ENCODE data around the gene OR2D3.
A peak's percentile ranks its signal among the peaks of the same experiment; 100 is the strongest.
"Not testable (repeated sequence)": the region's sequence is repeated elsewhere in the genome, so short reads cannot be mapped to it uniquely, and the experiment has no call there.

The OR2D3 gene, protein sequence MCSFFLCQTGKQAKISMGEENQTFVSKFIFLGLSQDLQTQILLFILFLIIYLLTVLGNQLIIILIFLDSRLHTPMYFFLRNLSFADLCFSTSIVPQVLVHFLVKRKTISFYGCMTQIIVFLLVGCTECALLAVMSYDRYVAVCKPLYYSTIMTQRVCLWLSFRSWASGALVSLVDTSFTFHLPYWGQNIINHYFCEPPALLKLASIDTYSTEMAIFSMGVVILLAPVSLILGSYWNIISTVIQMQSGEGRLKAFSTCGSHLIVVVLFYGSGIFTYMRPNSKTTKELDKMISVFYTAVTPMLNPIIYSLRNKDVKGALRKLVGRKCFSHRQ

DNA sequence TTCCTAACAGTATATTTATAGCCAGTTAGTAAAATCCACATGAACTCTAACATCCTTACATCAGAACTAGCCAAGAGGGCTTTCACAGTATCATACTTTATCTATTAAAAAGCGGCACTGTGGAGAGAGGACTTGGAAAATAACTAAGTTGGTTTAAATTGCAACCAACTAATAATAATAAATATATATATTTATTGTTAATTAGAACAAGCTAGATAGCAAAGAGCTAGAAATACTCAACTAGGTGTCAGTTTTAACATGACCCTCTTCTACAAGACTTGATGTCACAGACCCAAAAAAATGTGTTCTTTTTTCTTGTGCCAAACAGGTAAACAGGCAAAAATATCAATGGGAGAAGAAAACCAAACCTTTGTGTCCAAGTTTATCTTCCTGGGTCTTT lies at the start of gene OR2D3:
OR2D3 (plus strand) TSS at position 301 of the 400 bp plus-strand sequence; CDS start at position 301, 0 bp downstream.
- no peak for DNase-seq

DNA sequence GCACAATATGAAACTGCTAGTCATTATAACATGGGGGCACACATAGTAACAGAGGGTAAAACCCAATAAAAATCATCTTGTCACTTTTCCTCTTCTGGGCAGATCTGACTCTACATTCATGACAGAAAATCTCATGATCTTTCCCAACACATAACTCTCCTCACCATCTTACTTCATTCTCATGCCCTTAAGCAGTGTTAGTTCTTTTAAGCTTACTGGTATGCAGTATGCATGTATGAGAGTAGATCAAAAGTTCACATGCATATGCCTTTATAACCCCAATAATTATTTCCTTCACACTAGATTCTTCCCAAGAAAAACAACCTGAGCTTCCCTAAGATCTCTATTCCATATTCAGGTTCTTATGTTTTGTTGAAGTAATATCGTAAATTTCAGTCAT lies 49.5 kb upstream of the OR2D3 start:
- no peak for DNase-seq

DNA sequence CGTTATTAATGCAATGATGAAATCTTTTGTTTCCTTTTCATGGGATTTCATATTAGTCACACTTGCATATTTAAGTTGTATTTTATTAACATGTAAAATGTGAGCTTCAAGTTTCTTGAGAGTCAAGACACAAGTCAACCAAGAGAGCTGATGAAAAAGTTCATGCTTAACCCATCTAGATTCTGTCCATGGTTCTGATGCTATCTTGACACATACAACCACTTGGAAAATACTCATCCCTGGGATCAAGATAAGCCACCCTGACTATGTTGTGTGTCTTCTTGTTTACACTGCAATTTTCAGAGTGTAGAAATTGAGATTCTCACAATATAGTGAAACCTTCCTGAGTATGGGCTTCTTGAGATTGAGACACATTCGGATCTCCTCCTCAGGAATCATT lies 45.0 kb upstream of the OR2D3 start:
- DNase-seq: no peak

DNA sequence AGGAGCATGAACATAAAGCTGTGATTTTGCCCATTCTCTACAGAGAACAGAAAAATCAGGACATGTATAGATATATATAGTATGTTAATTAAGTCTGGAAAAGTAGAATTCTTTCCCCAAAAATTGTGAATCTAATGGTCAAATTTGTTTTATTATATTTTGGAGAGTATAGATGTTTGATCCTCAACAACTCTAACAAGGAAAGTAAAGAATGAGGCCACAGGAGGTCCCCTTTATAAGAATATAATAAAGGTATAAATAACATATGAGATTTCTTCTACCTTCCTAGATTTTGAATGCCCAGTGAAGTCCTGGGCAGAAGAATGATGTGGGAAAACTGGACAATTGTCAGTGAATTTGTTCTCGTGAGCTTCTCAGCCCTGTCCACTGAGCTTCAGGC lies 44.5 kb upstream of the OR2D3 start, which contains the start of gene OR10A4:
OR10A4 (plus strand) TSS at position 301 of the 400 bp plus-strand sequence; CDS start at position 324, 23 bp downstream.
- DNase-seq: no peak

DNA sequence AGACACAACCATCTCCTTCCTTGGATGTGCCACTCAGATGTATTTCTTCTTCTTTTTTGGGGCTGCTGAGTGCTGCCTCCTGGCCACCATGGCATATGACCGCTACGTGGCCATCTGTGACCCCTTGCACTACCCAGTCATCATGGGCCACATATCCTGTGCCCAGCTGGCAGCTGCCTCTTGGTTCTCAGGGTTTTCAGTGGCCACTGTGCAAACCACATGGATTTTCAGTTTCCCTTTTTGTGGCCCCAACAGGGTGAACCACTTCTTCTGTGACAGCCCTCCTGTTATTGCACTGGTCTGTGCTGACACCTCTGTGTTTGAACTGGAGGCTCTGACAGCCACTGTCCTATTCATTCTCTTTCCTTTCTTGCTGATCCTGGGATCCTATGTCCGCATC lies 43.9 kb upstream of the OR2D3 start:
- no peak for DNase-seq

DNA sequence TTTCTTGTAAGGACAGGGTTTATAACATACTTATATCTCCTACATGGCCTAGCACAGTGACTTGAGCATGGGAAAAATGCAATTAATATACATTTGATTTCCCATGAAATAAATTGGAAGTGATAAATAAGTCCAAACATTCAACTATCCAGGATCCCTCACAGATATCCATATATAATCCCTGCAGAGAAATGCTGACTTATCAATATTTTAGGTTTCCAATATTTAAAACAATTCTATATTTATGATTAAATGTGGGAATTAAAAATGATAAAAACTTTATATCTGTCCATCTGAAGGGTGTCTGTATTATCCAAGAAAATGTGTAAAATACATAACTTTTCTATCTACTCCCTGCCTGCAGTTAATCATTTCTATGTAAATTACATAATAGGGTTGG lies 38.1 kb upstream of the OR2D3 start:
- no peak for DNase-seq

DNA sequence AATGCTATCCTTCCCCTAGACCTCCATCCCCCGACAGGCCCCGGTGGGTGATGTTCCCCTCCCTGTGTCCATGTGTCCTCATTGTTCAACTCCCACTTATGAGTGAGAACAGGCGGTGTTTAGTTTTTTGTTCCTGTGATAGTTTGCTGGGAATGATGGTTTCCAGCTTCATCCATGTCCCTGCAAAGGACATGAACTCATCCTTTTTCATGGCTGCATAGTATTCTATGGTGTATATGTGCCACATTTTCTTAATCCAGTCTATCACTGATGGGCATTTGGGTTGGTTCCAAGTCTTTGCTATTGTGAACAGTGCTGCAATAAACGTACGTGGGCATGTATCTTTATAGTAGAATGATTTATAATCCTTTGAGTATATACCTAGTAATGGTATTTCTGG lies 33.1 kb upstream of the OR2D3 start:
- DNase-seq: not testable (repeated sequence)

DNA sequence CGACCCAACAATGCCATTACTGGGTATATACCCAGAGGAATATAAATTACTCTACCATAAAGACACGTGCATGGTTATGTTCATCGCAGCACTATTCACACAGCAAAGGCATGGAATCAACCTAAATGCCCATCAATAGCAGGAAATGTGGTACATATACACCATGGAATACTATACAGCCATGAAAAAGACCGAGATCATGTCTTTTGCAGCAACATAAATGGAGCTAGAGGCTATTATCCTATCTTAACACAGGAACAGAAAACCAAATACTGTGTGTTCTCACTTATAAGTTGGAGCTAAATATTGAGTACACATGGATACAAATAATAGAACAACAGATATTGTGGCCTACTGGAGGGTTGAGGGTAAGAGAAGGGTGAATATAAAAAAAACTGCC lies 32.0 kb upstream of the OR2D3 start:
- DNase-seq: no peak

DNA sequence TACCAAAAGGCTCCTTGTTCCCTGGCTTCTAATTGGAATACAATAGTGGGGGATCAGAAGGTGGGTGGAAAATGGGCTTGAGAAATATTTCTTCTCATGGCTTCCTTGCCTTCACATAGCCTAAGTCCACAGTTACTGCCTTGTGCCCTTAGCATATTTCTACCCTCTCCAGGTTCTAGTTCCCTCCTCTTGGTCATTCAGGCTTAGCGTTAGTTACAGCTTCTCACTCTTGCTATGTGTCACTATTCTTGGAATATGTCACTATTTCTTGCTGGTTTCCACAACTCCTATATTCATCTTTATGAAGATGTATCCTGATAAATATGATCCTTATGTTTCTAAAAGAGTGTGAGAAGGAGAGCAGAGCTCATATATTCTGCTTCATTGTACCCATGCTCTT lies 31.0 kb upstream of the OR2D3 start:
- DNase-seq: no peak

DNA sequence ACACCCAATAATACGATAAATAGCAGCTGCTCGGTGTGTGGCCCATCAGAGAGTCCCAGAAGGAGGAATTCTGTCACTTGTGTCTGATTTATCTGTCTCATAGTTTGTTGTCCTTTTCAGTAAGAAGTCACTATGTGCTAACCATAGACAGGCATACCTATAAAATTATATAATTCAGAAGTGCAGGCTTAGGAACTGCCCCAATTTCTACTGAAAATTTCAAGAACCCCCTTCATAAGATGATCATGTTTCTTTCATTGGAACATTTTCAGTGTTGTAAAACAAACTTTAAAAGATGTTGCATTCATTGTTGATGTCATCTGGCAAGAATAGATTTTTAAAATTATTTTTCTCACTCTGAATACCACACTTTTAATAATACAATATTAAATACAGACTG lies 28.4 kb upstream of the OR2D3 start, which contains the start of gene OR2D2:
OR2D2 (minus strand) TSS at position 101 of the 400 bp plus-strand sequence; CDS start at position 101, 0 bp downstream.
- DNase-seq: no peak

DNA sequence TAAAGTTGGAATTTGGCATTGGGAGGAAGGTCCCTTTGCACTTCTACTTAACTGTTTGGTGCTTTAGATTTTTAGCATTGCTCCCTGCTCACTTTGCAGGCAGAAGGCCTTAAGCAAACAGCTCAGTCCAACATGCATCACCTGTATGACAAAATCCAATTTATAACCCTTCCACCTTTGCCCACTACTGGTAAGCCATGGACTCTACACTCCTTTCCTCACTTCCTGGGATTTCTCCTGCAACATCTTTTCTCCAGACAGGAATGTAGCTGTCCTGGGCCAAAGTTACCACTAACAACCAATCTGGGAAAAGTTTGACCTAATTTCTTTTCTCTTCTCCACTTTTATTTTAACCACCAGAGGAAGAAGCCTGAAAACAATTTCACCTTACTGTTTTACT lies 26.7 kb upstream of the OR2D3 start:
- no peak for DNase-seq

DNA sequence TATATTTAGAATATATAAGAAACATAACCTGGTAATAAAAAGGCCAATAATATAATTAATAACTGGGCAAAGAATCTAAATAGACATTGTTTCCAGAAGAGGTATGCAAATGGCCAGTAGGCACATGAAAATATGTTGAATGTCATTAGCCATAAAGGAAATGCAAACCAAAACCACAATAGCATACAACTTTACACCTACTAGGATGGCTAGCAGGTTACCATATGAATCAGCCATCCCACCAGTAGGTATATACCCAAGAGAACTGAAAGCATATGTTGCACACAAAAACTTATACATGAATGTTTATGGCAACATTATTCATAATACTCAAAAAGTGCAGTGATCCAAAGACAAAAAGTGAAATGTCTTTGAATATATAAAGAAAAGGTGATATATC lies 25.8 kb upstream of the OR2D3 start:
- DNase-seq: no peak

DNA sequence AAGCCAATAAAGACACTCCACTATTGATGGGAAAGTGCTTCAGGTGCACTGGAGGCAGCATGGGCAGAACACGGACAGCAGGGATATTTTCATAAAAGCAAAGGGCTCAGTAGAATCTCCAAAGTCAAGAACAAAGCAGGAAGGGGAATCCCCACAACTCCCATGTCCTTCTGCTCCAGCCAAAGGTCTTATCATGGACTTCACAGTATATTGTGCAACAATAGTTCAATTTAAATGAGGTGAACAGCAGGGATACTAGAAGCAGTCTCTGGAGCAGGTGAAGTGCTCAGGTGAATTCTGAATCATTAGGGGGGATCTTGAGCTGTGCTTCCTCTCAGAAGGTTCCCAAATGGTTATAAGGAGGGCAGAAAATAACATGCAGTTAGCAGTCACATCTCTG lies 21.9 kb upstream of the OR2D3 start:
- no peak for DNase-seq

DNA sequence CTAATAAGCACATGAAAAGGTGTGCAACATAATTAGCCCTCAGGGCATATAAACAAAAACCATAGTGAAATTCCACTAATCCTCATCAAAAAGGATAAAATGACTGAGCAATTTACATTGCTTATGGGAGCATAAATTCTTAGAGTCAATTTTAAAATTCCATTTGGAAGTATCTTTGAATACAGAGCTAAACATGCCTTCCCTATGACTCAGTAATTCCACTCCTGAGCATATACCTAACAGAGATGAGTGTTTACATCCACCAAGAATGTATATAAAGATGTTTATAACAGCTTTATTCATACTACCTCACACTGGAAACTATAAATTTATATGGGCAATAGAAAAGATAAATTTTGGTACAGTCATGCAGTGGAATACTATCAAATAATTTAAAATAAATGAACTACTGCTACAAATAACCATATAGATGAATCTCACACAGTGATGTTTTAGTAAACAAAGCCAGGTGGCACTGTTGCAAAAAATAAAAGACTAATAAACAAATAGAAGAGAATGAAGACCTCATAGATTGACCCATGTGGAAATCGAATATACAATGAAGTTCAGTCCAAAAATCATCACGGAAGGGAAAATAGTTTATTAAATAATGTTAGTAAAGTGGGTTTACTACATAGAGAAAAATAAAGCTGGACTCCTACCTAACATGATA lies 20.3 kb upstream of the OR2D3 start:
- no peak for DNase-seq

DNA sequence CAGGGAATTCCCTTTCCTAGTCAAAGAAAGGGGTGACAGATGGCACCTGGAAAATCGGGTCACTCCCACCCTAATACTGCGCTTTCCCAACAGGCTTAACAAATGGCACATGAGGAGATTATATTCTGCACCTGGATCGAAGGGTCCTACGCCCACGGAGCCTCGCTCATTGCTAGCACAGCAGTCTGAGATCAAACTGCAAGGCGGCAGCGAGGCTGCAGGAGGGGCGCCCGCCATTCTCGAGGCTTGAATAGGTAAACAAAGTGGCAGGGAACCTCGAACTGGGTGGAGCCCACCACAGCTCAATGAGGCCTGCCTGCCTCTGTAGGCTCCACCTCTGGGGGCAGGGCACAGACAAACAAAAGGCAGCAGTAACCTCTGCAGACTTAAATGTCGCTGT lies 16.0 kb upstream of the OR2D3 start:
- DNase-seq: not testable (repeated sequence)

DNA sequence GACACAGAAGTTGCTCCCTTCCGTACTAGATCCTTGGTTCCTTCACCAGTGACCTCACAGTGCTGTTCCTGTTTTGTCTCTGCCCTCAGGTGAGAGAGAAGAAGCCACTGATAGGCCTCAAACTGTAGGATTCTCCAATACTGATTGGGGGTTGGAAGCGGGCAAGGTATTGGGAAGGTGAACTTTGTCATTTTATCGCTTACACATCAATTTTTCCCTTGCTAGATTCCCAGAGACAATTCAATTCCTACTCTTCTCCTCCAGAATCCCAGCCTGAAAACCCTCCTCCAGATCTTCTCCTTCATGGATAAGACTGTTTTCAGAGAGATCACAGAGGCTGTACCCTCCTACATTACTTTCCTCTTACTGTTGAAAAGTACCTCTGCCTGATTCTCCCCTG lies 9.4 kb upstream of the OR2D3 start:
- DNase-seq: no peak

DNA sequence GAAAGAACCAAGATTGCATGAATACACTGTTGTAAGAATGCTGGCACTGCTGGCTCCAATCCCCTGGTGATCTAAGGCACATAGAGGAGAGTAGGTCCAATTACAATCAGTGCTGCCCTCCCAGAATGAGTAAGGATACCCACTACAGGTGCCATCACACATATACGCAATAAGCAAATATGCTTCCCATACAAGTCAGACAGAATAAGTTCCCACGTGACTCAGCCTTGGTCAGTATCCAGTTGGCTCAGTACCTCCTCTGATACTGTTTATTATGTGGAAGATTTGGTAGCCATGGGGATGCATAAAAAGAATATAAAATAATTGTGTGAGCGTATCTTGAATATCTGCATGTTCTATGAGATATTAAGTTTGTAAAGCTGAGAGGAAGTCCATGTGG lies 8.9 kb upstream of the OR2D3 start:
- no peak for DNase-seq

DNA sequence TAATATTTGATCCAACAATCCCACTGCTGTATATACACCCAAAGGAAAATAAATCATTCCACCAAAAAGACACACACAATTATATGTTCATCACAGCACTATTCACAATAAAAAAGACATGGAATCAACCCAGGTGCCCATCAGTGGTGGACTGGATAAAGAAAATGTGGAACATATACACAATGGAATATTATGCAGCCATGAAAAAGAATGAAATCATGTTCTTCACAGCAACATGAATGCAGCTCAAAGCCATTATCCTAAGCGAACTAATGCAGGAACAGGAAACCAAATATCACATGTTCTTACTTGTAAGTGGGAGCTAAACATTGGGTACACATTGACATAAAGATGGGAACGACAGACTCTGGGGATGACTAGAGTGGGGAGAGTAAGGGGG lies 1.1 kb upstream of the OR2D3 start:
- no peak for DNase-seq

DNA sequence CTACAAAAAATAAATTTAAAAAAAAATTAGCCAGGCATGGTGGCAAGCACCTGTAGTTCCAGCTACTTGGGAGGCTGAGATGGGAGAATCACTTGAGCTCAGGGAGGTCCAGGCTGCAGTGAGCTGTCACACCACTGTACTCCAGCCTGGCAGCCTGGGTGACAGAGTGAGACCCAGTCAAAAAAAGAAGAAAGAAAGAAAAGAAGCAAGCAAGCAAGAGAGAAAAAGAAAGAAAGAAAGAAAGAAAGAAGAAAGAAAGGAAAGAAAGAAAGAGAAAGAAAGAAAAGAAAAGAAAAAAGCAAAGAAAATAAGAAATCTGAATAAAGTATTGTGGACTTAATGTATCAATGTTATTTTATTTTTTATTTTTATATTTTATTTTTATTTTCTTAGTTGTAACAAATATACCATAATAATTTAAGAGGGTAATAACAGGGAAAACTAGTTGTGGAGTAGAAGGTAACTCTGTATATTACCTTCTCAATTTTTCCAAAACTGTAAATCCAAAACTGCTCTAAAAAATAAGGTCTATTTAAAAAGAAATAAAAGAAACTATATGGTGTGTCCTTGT lies 4.3 kb downstream of the OR2D3 start:
- no peak for DNase-seq

DNA sequence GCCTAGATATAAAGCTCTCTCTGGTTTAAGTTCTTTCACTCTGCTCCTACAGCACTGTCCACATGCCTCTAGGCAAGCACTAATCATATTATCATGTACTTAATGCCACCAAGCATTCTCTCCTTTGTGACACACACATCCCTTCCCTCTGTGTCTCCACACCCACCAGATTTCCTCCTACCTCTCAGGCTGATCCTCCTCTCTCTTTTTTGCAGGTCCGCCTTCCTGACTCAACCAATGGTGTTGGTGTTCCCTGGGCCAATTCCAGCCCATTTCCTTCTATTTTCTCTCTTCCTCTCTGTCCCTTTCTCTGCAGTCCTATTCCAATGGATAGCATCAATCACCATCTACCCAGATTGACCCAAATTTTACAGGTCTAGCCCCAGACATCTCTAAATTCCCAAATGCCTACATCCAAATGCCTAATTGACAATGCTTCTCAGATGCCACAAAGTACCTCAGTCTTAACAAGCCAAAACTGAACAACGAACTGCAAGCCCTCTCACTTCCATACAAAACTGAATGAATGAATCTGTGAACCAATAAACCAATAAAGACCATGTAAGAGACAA lies 4.9 kb downstream of the OR2D3 start:
- DNase-seq: no peak

DNA sequence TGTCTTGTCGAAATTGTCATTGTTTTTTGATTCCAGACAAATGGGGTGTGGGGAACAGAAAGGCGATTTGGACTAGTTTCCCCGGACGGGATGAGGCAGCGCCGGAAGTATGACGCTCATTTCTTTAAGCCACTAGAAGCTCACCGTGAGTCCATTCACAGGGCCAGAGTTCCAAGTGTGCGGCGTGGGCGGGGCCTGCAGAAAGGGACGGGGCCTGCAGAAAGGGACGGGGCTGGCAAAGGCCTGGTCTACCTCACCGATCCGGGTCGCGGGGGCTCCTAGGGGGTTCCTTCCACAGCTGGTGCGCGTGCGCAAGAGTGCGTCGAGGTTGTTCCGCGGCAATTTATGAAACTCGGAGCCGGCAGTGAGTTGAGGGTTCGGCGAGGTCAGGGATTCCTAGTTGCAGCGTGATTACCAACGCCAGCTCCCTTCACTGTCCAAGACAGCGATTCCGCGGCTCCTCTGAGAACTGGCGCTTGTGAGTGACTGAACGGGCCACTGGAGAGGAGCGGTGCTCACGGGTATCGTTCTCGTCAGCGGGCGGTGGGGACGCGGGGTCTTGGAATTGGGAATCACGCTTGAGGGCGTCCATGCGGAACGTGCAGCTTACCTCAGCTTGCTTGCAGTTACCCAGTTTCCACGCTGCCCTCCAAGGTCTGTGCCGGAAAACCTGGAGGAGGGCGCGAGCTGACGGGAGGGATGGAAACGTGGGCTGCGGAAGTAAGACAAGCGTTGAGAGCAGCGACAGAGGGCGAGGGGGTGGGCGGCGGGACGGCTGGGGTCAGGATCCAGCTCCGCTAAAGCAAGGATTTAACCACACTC lies 5.6 kb downstream of the OR2D3 start, which contains the start of gene ZNF215:
ZNF215 (plus strand) TSS at position 219 of the 822 bp plus-strand sequence. CDS start 5,847 bp downstream, outside the sequence.
- DNase-seq: peak; percentile 5

DNA sequence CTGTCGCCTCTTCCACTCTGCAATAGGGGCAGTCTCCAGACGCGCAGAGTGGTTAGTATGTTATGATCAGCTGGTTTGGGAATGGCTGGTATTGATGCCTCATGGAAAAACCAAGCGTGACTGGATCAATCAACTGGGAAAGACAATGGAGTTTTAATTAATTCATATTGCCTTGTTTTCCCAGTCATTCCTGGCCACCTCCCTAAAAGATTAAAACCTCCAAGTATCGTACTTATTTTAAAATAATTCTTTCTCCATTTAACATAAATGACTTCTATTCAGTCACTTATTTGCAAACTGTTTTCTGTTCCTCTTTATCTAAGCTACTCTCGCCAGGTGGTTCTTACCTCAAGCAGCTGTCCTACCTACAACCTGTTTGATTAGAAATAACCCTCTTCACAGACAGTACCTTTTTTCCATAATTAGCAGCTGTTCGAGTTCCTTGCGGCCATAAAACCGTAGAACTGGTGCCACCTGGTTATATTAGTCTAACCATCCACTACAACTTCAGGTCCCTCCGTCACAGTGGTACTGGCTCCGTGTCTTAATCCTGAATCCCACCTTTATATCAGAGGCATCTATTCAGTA lies 6.3 kb downstream of the OR2D3 start:
- DNase-seq: peak; percentile 9
